ENCODE results near the gene SCARF2. TPM values are rescaled to one million over a fixed set of nuclear protein-coding genes. Genes with fewer than 3 reads are reported as not detected.

SCARF2 gene
- total and polyA plus RNA-seq, 2 of the 8 experiments (the other 6 are each of a cell fraction or from before 2014, with no cell fraction given), result 4.2 to 9.8 TPM

DNA sequence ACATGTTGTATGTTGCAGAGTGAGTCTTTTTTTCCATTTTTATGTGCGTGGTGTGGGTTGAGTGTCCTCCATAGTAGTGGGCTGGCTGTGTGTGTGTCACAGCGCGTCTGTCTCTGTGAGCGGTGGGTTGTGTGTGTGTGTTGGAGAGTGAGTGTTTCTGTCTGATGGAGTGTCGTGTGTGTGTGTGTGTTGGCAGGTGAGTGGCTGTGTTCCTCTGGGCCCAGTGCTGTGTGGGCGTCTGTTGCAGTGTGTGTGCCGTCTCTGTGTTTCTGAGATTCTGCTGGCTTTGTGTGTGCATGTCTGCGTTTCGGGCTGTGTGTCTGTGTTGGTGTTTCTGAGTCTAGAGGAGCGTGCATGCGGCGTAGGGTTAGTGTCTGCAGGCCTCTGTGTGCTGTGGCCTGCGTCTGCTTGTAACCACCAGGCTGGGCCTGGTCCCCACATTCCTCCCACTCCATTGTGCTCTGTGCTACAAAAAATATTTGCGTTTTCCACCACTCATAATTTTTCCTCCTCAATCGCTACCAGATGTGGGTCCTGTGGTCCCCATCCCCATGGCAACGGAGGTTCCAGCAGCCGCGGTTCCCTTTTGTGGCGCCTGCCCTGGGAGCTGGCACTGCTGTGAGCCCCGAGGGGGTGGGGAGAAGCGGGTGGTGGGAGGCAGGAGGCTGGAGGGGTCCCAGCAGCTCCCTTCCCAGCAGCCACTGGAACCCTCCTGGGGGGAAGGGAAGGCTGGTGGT lies 15.2 kb downstream of the SCARF2 start (continued):
- TF ChIP-seq KDM1A (IDR thresholded peaks at IDR 0.05; ENCODE audit: borderline replicate concordance, low read length), result no peak
- no peak for TF ChIP-seq NRF1 (IDR thresholded peaks at IDR 0.05; ENCODE audit: low read depth, low read length)
- TF ChIP-seq JUN (IDR thresholded peaks at IDR 0.05; ENCODE audit: low read depth, low read length), result no peak
- no peak for TF ChIP-seq CBX8 (IDR thresholded peaks at IDR 0.05; ENCODE audit: borderline replicate concordance, low read depth, low read length)
- no peak for TF ChIP-seq CREB1 (IDR thresholded peaks at IDR 0.05)
- no peak for TF ChIP-seq CEBPB (IDR thresholded peaks at IDR 0.05; ENCODE audit: low read depth, low read length)
- no peak for TF ChIP-seq NANOG (IDR thresholded peaks at IDR 0.05; ENCODE audit: insufficient read depth, low read depth, low read length, poor library complexity, severe bottlenecking)
- TF ChIP-seq SIX5 (IDR thresholded peaks at IDR 0.05; ENCODE audit: low read depth, low read length), result no peak
- TF ChIP-seq RAD21 (IDR thresholded peaks at IDR 0.05 in 1 of 2, conservative IDR thresholded peaks at IDR 0.05 in 1 of 2; ENCODE audit: low read depth in 2 of 2, low read length in 2 of 2), result no peak
- TF ChIP-seq BACH1 (IDR thresholded peaks at IDR 0.05; ENCODE audit: low read length), result no peak
